HepG2 (cell line): ENCODE measurements around the gene ZNF618. TPM values are rescaled to one million over a fixed set of nuclear protein-coding genes. Genes with fewer than 3 reads are reported as not detected.

Experiments used
- CREB1 ChIP-seq, 2 experiments: fragments of 450-650 bp in 1 of 2; IDR thresholded peaks; 2 replicates each; pipeline ENCODE4 v1.6.1; 2016 to 2017; ENCODE audit warnings: control low read depth in 1 of 2, mild to moderate bottlenecking in 1 of 2, missing compliant biosample characterization in 1 of 2, missing genetic modification characterization in 1 of 2
- DMTF1 ChIP-seq: sonication (generic); formaldehyde crosslinking; IDR thresholded peaks from 2 replicates; pipeline ENCODE4 v1.4.0; 2020; ENCODE audit warnings: mild to moderate bottlenecking, missing genetic modification reagents
- FOSL1 ChIP-seq: sonication (generic); formaldehyde crosslinking; IDR thresholded peaks from 2 replicates; pipeline ENCODE4 v1.9.0; 2021; ENCODE audit warnings: missing genetic modification reagents, borderline replicate concordance
- GTF2F1 ChIP-seq: fragments of 150-350 bp; IDR thresholded peaks from 2 replicates; pipeline ENCODE4 v1.6.1; 2014; ENCODE audit warnings: low read length
- GTF3A ChIP-seq: sonication (generic); formaldehyde crosslinking; conservative IDR thresholded peaks from 2 replicates; pipeline ENCODE4 v1.4.0; 2020; ENCODE audit warnings: mild to moderate bottlenecking, missing genetic modification reagents
- HMG20A ChIP-seq: IDR thresholded peaks from 2 replicates; pipeline ENCODE4 v1.6.1; 2016; ENCODE audit warnings: borderline replicate concordance
- KLF9 ChIP-seq: IDR thresholded peaks from 2 replicates; pipeline ENCODE4 v1.6.1; 2016; ENCODE audit warnings: low read depth
- MTA1 ChIP-seq: sonication (generic); formaldehyde crosslinking; IDR thresholded peaks from 2 replicates; pipeline ENCODE4 v1.4.0; 2020; ENCODE audit warnings: missing genetic modification reagents, mild to moderate bottlenecking, borderline replicate concordance
- NFE2 ChIP-seq: sonication (generic); formaldehyde crosslinking; IDR thresholded peaks from 2 replicates; pipeline ENCODE4 v1.4.0; 2020; ENCODE audit warnings: missing genetic modification reagents
- NR2C2 ChIP-seq: sonication (generic); formaldehyde crosslinking; IDR thresholded peaks from 2 replicates; pipeline ENCODE4 v1.4.0; 2020; ENCODE audit warnings: missing genetic modification reagents, mild to moderate bottlenecking, moderate library complexity, borderline replicate concordance
- PLRG1 ChIP-seq: fragments of 450-650 bp; conservative IDR thresholded peaks from 2 replicates; pipeline ENCODE4 v1.6.1; 2016
- TBP ChIP-seq: sonication (generic); formaldehyde crosslinking; IDR thresholded peaks from 2 replicates; pipeline ENCODE4 v1.5.0; 2020; ENCODE audit warnings: missing genetic modification reagents
- THYN1 ChIP-seq: sonication (generic); formaldehyde crosslinking; IDR thresholded peaks from 2 replicates; pipeline ENCODE4 v1.8.1; 2023; ENCODE audit warnings: low read depth, mild to moderate bottlenecking, moderate library complexity, missing genetic modification reagents, borderline replicate concordance
- ZBTB1 ChIP-seq: sonication (generic); formaldehyde crosslinking; IDR thresholded peaks from 2 replicates; pipeline ENCODE4 v1.4.0; 2020; ENCODE audit warnings: missing genetic modification reagents, borderline replicate concordance
- ZBTB21 ChIP-seq: sonication (generic); formaldehyde crosslinking; IDR thresholded peaks from 2 replicates; pipeline ENCODE4 v1.4.0; 2020; ENCODE audit warnings: missing genetic modification reagents
- ZC3H4 ChIP-seq: sonication (generic); formaldehyde crosslinking; IDR thresholded peaks from 2 replicates; pipeline ENCODE4 v1.4.0; 2020; ENCODE audit warnings: missing genetic modification reagents, borderline replicate concordance
- ZFP36 ChIP-seq: fragments of 150-350 bp; IDR thresholded peaks from 2 replicates; pipeline ENCODE4 v1.6.1; 2018; ENCODE audit warnings: borderline replicate concordance, low read length, low read depth; ENCODE audit not compliant: partially characterized antibody
- ZFY ChIP-seq: sonication (generic); formaldehyde crosslinking; IDR thresholded peaks from 2 replicates; pipeline ENCODE4 v1.4.0; 2020; ENCODE audit warnings: missing genetic modification reagents
- ZKSCAN5 ChIP-seq: sonication (generic); formaldehyde crosslinking; IDR thresholded peaks from 2 replicates; pipeline ENCODE4 v1.5.1; 2020; ENCODE audit warnings: mild to moderate bottlenecking, missing genetic modification reagents
- ZNF143 ChIP-seq: sonication (generic); formaldehyde crosslinking; IDR thresholded peaks from 2 replicates; pipeline ENCODE4 v1.4.0; 2020; ENCODE audit warnings: missing genetic modification reagents
- ZNF24 ChIP-seq: fragments of 450-650 bp; IDR thresholded peaks from 2 replicates; pipeline ENCODE4 v1.6.1; 2017; ENCODE audit warnings: antibody characterized with exemption, mild to moderate bottlenecking
- ZNF326 ChIP-seq: sonication (generic); formaldehyde crosslinking; IDR thresholded peaks from 2 replicates; pipeline ENCODE4 v1.4.0; 2020; ENCODE audit warnings: missing genetic modification reagents, borderline replicate concordance
- ZNF468 ChIP-seq: sonication (generic); formaldehyde crosslinking; IDR thresholded peaks from 2 replicates; pipeline ENCODE4 v1.8.0; 2022; ENCODE audit warnings: mild to moderate bottlenecking, moderate library complexity, missing genetic modification reagents
- ZNF619 ChIP-seq: sonication (generic); formaldehyde crosslinking; IDR thresholded peaks from 2 replicates; pipeline ENCODE4 v1.4.0; 2020; ENCODE audit warnings: mild to moderate bottlenecking, missing genetic modification reagents
- ZNF629 ChIP-seq: sonication (generic); formaldehyde crosslinking; conservative IDR thresholded peaks from 2 replicates; pipeline ENCODE4 v1.5.0; 2020; ENCODE audit warnings: missing genetic modification reagents
- ZNF782 ChIP-seq: sonication (generic); formaldehyde crosslinking; IDR thresholded peaks from 2 replicates; pipeline ENCODE4 v1.4.0; 2020; ENCODE audit warnings: missing genetic modification reagents, mild to moderate bottlenecking, borderline replicate concordance
- polyA plus RNA-seq, 8 experiments: library from polyadenylated mRNA; depleted of rRNA in 3 of 8; stranded (reverse) in 7 of 8; unstranded in 1 of 8; fragments of >200 nt; fragmentation: Illumina TruSeq in 4 of 8; extraction: Trizol in 4 of 8; gene quantifications; 2 replicates each; pipeline versions ENCODE4 v1.2.1 to v1.2.3, GENCODE V29; 2011 to 2016; ENCODE audit warnings: low read depth in 4 of 8, missing spikeins in 1 of 8, mixed read lengths in 1 of 8; ENCODE audit not compliant: insufficient read depth in 1 of 8
- total RNA-seq, 5 experiments: library from RNA; depleted of rRNA; stranded (reverse); fragments of >200 nt; fragmentation: Illumina TruSeq; extraction: Trizol; gene quantifications; 2 replicates each; pipeline ENCODE4 v1.2.3, GENCODE V29; 2016; ENCODE audit warnings: low read depth in 1 of 5
- TF ChIP-seq, protein P1 (sequence below): sonication (generic); formaldehyde crosslinking; IDR thresholded peaks from 2 replicates; pipeline ENCODE4 v1.5.0; 2020; ENCODE audit warnings: mild to moderate bottlenecking, missing genetic modification reagents, moderate library complexity
- TF ChIP-seq, protein P2 (sequence below): sonication (generic); formaldehyde crosslinking; IDR thresholded peaks from 2 replicates; pipeline ENCODE4 v1.5.0; 2020; ENCODE audit warnings: mild to moderate bottlenecking, missing genetic modification reagents

ZNF618 gene
- total and polyA plus RNA-seq, 2 of the 13 experiments (the other 11 are each of a cell fraction or from before 2014, with no cell fraction given), result 0.07 TPM

- TF ChIP-seq ZFP36, result no peak
- TF ChIP-seq GTF2F1, result no peak
- no peak for TF ChIP-seq ZBTB21 (CRISPR knock-in tag)
- no peak for TF ChIP-seq ZNF468 (CRISPR knock-in tag)
- TF ChIP-seq ZNF143, result no peak
- TF ChIP-seq ZNF782, result no peak
- TF ChIP-seq TBP (CRISPR knock-in tag), result no peak
- TF ChIP-seq HMG20A (CRISPR knock-in tag), result peak; percentile 34; the same call in 1 of the 2 replicates
- no peak for TF ChIP-seq ZC3H4 (CRISPR knock-in tag)
- TF ChIP-seq, protein P1, sequence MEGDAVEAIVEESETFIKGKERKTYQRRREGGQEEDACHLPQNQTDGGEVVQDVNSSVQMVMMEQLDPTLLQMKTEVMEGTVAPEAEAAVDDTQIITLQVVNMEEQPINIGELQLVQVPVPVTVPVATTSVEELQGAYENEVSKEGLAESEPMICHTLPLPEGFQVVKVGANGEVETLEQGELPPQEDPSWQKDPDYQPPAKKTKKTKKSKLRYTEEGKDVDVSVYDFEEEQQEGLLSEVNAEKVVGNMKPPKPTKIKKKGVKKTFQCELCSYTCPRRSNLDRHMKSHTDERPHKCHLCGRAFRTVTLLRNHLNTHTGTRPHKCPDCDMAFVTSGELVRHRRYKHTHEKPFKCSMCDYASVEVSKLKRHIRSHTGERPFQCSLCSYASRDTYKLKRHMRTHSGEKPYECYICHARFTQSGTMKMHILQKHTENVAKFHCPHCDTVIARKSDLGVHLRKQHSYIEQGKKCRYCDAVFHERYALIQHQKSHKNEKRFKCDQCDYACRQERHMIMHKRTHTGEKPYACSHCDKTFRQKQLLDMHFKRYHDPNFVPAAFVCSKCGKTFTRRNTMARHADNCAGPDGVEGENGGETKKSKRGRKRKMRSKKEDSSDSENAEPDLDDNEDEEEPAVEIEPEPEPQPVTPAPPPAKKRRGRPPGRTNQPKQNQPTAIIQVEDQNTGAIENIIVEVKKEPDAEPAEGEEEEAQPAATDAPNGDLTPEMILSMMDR, result no peak
- 0 out of 2 replicates have a peak, but pooled peaks have one; percentile 16 for TF ChIP-seq CREB1 (IDR thresholded peaks at IDR 0.05)
- TF ChIP-seq CREB1 (CRISPR knock-in tag; IDR thresholded peaks at IDR 0.05), result no peak
- no peak for TF ChIP-seq ZKSCAN5 (CRISPR knock-in tag)
- TF ChIP-seq GTF3A (CRISPR knock-in tag), result no peak
- no peak for TF ChIP-seq MTA1
- TF ChIP-seq KLF9, result no peak
- no peak; the same call in 1 of the 2 replicates for TF ChIP-seq NR2C2 (CRISPR knock-in tag)
- TF ChIP-seq ZBTB1 (CRISPR knock-in tag), result no peak
- no peak for TF ChIP-seq THYN1 (CRISPR knock-in tag)
- TF ChIP-seq DMTF1 (CRISPR knock-in tag), result no peak
- TF ChIP-seq ZNF24, result no peak
- no peak for TF ChIP-seq FOSL1
- TF ChIP-seq ZNF629, result peak; percentile 99
- no peak for TF ChIP-seq ZNF619 (CRISPR knock-in tag)
- TF ChIP-seq ZFY (CRISPR knock-in tag), result no peak
- no peak for TF ChIP-seq ZNF326
- TF ChIP-seq NFE2 (CRISPR knock-in tag), result no peak
- no peak for TF ChIP-seq PLRG1
- TF ChIP-seq, protein P2, sequence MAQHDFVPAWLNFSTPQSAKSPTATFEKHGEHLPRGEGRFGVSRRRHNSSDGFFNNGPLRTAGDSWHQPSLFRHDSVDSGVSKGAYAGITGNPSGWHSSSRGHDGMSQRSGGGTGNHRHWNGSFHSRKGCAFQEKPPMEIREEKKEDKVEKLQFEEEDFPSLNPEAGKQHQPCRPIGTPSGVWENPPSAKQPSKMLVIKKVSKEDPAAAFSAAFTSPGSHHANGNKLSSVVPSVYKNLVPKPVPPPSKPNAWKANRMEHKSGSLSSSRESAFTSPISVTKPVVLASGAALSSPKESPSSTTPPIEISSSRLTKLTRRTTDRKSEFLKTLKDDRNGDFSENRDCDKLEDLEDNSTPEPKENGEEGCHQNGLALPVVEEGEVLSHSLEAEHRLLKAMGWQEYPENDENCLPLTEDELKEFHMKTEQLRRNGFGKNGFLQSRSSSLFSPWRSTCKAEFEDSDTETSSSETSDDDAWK (CRISPR knock-in tag), result no peak
- TF ChIP-seq, all 625 proteins: peak for 116
Observed at GRCh38 chr9:114061830-114062474, 185.8 kb downstream of the ZNF618 start (continued).
